H1 (cell line): ENCODE results near the gene TEX26. TPM values are rescaled to one million over a fixed set of nuclear protein-coding genes. Genes with fewer than 3 reads are reported as not detected.

Experiments
- CTCF ChIA-PET: fragments of 300-600 bp; sonication (Branson Sonifier 250); formaldehyde crosslinking; loops from one replicate; lab custom pipeline; 2021; ENCODE audit not compliant: partially characterized antibody; lab: Charles Lee
- POLR2A ChIA-PET: fragments of 300-600 bp; sonication (Branson Sonifier 250); formaldehyde crosslinking; loops from one replicate; lab custom pipeline; 2021; ENCODE audit warnings: inconsistent platforms; ENCODE audit not compliant: partially characterized antibody; lab: Charles Lee
- DNase-seq, 2 experiments: peaks; one replicate each; pipeline versions ENCODE4 v3.0.0 to v3.0.0-alpha.2; 2010 to 2022; ENCODE audit warnings: low spot score in 2 of 2, low read depth in 1 of 2, mixed read lengths in 1 of 2
- FAIRE-seq: peaks from 2 replicates; lab custom pipeline; 2011; peaks lifted over from hg19 to GRCh38; lab: Jason Lieb, UNC
- H2AFZ ChIP-seq: 2 replicates; pipeline ENCODE4 v1.8.1; 2012; ENCODE audit warnings: low read length, inconsistent platforms
- H2AK5ac ChIP-seq: 2 replicates; pipeline ENCODE4 v1.6.1; 2013; ENCODE audit warnings: low read depth, low read length
- H2BK120ac ChIP-seq: replicated peaks from 2 replicates; pipeline ENCODE3; 2013; ENCODE audit warnings: low read depth, low read length, inconsistent platforms
- H2BK12ac ChIP-seq: 2 replicates; pipeline ENCODE4 v1.6.1; 2013; ENCODE audit warnings: low read depth, low read length
- H2BK15ac ChIP-seq: 2 replicates; pipeline ENCODE4 v1.6.1; 2013; ENCODE audit warnings: low read length
- H2BK20ac ChIP-seq: 2 replicates; pipeline ENCODE4 v1.6.1; 2013; ENCODE audit warnings: low read length
- H2BK5ac ChIP-seq: 2 replicates; pipeline ENCODE4 v1.6.1; 2013; ENCODE audit warnings: low read depth, low read length
- H3K14ac ChIP-seq: 2 replicates; pipeline ENCODE4 v1.6.1; 2013; ENCODE audit warnings: inconsistent platforms; ENCODE audit not compliant: insufficient read length
- H3K18ac ChIP-seq: 2 replicates; pipeline ENCODE4 v1.6.1; 2013; ENCODE audit warnings: low read length; ENCODE audit errors: extremely low read depth
- H3K23ac ChIP-seq: 2 replicates; pipeline ENCODE4 v1.6.1; 2013; ENCODE audit warnings: inconsistent platforms; ENCODE audit not compliant: insufficient read length
- H3K23me2 ChIP-seq: 2 replicates; pipeline ENCODE4 v1.6.1; 2013; ENCODE audit warnings: low read depth, low read length
- H3K27ac ChIP-seq: 2 replicates; pipeline ENCODE4 v1.6.1; 2011; ENCODE audit warnings: low read depth, low read length, inconsistent platforms
- H3K27me3 ChIP-seq, 4 experiments: replicated peaks in 1 of 4; 1 replicate in 1 of 4; 2 replicates in 3 of 4; pipeline versions ENCODE4 v1.6.1 to v1.8.1; 2011 to 2013; ENCODE audit warnings: low read length in 3 of 4, mild to moderate bottlenecking in 3 of 4, inconsistent platforms in 2 of 4, mixed read lengths in 2 of 4, moderate library complexity in 1 of 4; ENCODE audit not compliant: control insufficient read depth in 3 of 4, insufficient read depth in 3 of 4; ENCODE audit errors: extremely low read depth in 1 of 4
- H3K36me3 ChIP-seq, 4 experiments: 2 replicates each; pipeline versions ENCODE4 v1.6.1 to v1.8.1; 2011 to 2013; ENCODE audit warnings: mild to moderate bottlenecking in 4 of 4, low read length in 3 of 4, moderate library complexity in 2 of 4, control low read depth in 1 of 4, inconsistent platforms in 1 of 4; ENCODE audit not compliant: insufficient read depth in 4 of 4, control insufficient read depth in 2 of 4
- H3K4ac ChIP-seq: replicated peaks from 2 replicates; pipeline ENCODE3; 2013; ENCODE audit warnings: low read length, low read depth, mixed read lengths, inconsistent platforms; ENCODE audit not compliant: insufficient read length
- H3K4me1 ChIP-seq, 4 experiments: replicated peaks in 1 of 4; 1 replicate in 1 of 4; 2 replicates in 3 of 4; pipeline versions ENCODE4 v1.6.1 to v1.8.1; 2011 to 2013; ENCODE audit warnings: low read length in 3 of 4, inconsistent platforms in 2 of 4, mixed read lengths in 1 of 4; ENCODE audit not compliant: insufficient read depth in 4 of 4, control insufficient read depth in 3 of 4
- H3K4me2 ChIP-seq, 2 experiments: 2 replicates each; pipeline versions ENCODE4 v1.6.1 to v1.8.1; 2011 to 2013; ENCODE audit warnings: low read depth in 2 of 2, low read length in 2 of 2, control low read depth in 1 of 2, inconsistent platforms in 1 of 2, mild to moderate bottlenecking in 1 of 2; ENCODE audit not compliant: insufficient read depth in 1 of 2
- H3K4me3 ChIP-seq, 4 experiments: fragments of 200-600, 300-600 bp in 1 of 4; sonication (generic), shearing (Covaris generic), sonication (Bioruptor Twin) in 1 of 4; 2 replicates each; pipeline versions ENCODE4 v1.5.1 to v1.8.1; 2011 to 2016; ENCODE audit warnings: low read length in 4 of 4, low read depth in 3 of 4, control low read depth in 2 of 4, inconsistent platforms in 2 of 4, mild to moderate bottlenecking in 2 of 4, mixed read lengths in 1 of 4, moderate library complexity in 1 of 4; ENCODE audit not compliant: insufficient read depth in 2 of 4; ENCODE audit errors: extremely low read depth in 1 of 4
- H3K56ac ChIP-seq: replicated peaks from 2 replicates; pipeline ENCODE3; 2013; ENCODE audit warnings: low read depth, mild to moderate bottlenecking, mixed read lengths, low read length, inconsistent platforms; ENCODE audit not compliant: insufficient read length
- H3K79me1 ChIP-seq: 2 replicates; pipeline ENCODE4 v1.6.1; 2013; ENCODE audit warnings: low read depth, low read length, control low read depth
- H3K79me2 ChIP-seq, 2 experiments: 2 replicates each; pipeline versions ENCODE4 v1.6.1 to v1.8.1; 2012 to 2013; ENCODE audit warnings: low read length in 2 of 2, mild to moderate bottlenecking in 2 of 2, inconsistent platforms in 1 of 2; ENCODE audit not compliant: insufficient read depth in 2 of 2, control insufficient read depth in 1 of 2
- H3K9ac ChIP-seq, 4 experiments: replicated peaks in 1 of 4; 1 replicate in 1 of 4; 2 replicates in 3 of 4; pipeline versions ENCODE4 v1.6.1 to v1.8.1; 2011 to 2013; ENCODE audit warnings: low read depth in 3 of 4, low read length in 3 of 4, control low read depth in 2 of 4, mild to moderate bottlenecking in 2 of 4, moderate library complexity in 2 of 4, inconsistent platforms in 1 of 4; ENCODE audit errors: extremely low read depth in 1 of 4
- H3K9me3 ChIP-seq, 2 experiments: 2 replicates each; pipeline versions ENCODE4 v1.6.1 to v1.8.1; 2012 to 2013; ENCODE audit warnings: mild to moderate bottlenecking in 2 of 2, moderate library complexity in 2 of 2, control low read depth in 1 of 2, inconsistent platforms in 1 of 2, low read depth in 1 of 2, low read length in 1 of 2, mixed read lengths in 1 of 2; ENCODE audit not compliant: insufficient read depth in 2 of 2
- H4K20me1 ChIP-seq, 2 experiments: replicated peaks in 1 of 2; 2 replicates each; pipeline versions ENCODE3 to v1.8.1; 2011 to 2013; ENCODE audit warnings: inconsistent platforms in 2 of 2, low read length in 2 of 2, mild to moderate bottlenecking in 1 of 2; ENCODE audit not compliant: insufficient read depth in 2 of 2, control insufficient read depth in 1 of 2
- H4K5ac ChIP-seq: 2 replicates; pipeline ENCODE4 v1.6.1; 2013; ENCODE audit warnings: low read length, low read depth, mixed read lengths, inconsistent platforms; ENCODE audit not compliant: insufficient read length
- H4K8ac ChIP-seq: 2 replicates; pipeline ENCODE4 v1.8.0; 2013; ENCODE audit warnings: mild to moderate bottlenecking, moderate library complexity, low read length, inconsistent platforms; ENCODE audit not compliant: insufficient read depth; ENCODE audit errors: extremely low read depth
- H4K91ac ChIP-seq: replicated peaks from 2 replicates; pipeline ENCODE3; 2013; ENCODE audit warnings: low read length, mixed read lengths, inconsistent platforms; ENCODE audit not compliant: insufficient read length
- EP300 ChIP-seq, 2 experiments: IDR thresholded peaks; 1 replicate in 1 of 2; 2 replicates in 1 of 2; pipeline ENCODE4 v1.6.1; 2011 to 2012; ENCODE audit warnings: low read depth in 2 of 2, low read length in 2 of 2, mild to moderate bottlenecking in 2 of 2, borderline replicate concordance in 1 of 2, inconsistent platforms in 1 of 2, moderate library complexity in 1 of 2
- JUN ChIP-seq: IDR thresholded peaks from 2 replicates; pipeline ENCODE4 v1.6.1; 2011; ENCODE audit warnings: low read depth, mild to moderate bottlenecking, improper control_type of control experiment, low read length
- NRF1 ChIP-seq: IDR thresholded peaks from 2 replicates; pipeline ENCODE4 v1.6.1; 2011; ENCODE audit warnings: mild to moderate bottlenecking, low read depth, low read length, improper control_type of control experiment
- POU5F1 ChIP-seq: IDR thresholded peaks from 2 replicates; pipeline ENCODE4 v1.6.1; 2011; ENCODE audit warnings: low read depth, mild to moderate bottlenecking, low read length, moderate library complexity
- WGBS, 2 experiments: shearing (Covaris generic) in 1 of 2; methylation state at CpG; one replicate each; pipeline versions ENCODE4 v1.1.6 to v1.1.7; 2013 to 2015; ENCODE audit warnings: low lambda C conversion rate in 2 of 2, mixed read lengths in 2 of 2, inconsistent platforms in 1 of 2, low coverage in 1 of 2, missing lambda C conversion rate in 1 of 2; ENCODE audit not compliant: insufficient replicate concordance in 2 of 2, insufficient coverage in 1 of 2, insufficient read length in 1 of 2; ENCODE audit errors: extremely low coverage in 1 of 2, missing lambda C conversion rate in 1 of 2; 5-methylcytosine and 5-hydroxymethylcytosine counted together
- polyA plus RNA-seq, 7 experiments: library from polyadenylated mRNA; depleted of rRNA in 3 of 7; stranded (reverse) in 5 of 7; unstranded in 2 of 7; fragments of >200 nt in 5 of 7; fragments of 200-250 nt in 2 of 7; gene quantifications; 1 replicate in 5 of 7; 2 replicates in 1 of 7; 4 replicates in 1 of 7; pipeline versions ENCODE4 v1.2.1 to v1.2.3, GENCODE V29; 2011 to 2013; ENCODE audit warnings: missing spikeins in 2 of 7, mixed read lengths in 2 of 7
- total RNA-seq: library from RNA; stranded (reverse); fragmentation: NEBNext Ultra II Directional; extraction: Animal tissue kit (Norgen Biotek cat#: 25700); gene quantifications from 2 replicates; pipeline ENCODE4 v1.2.1, GENCODE V29; 2021
- TF ChIP-seq, protein P1 (sequence below): IDR thresholded peaks from 2 replicates; pipeline ENCODE4 v1.6.1; 2011; ENCODE audit warnings: low read depth, mild to moderate bottlenecking, low read length; ENCODE audit not compliant: insufficient read depth

Gene TEX26
- total and polyA plus RNA-seq, 2 of the 8 experiments (the other 6 are each of a cell fraction or from before 2014, with no cell fraction given), result not detected

GRCh38 chr13:30982506-30982905 is 50.0 kb downstream of the TEX26 start:
- Histone ChIP-seq H3K18ac (no peak overlapping the region), H3K56ac (no peak overlapping the region), H4K5ac (no peak overlapping the region), H3K4me3 (no peak overlapping the region), H3K14ac (no peak overlapping the region), H3K27me3 (no peaks in the 10 kb centered on the region), H3K9ac (no peak overlapping the region), H4K20me1 (no peaks in the 10 kb centered on the region), H3K23ac (no peak overlapping the region), H4K8ac (no peak overlapping the region), H3K79me2 (no peaks in the 10 kb centered on the region), H4K91ac (no peak overlapping the region), H3K9me3 (no peaks in the 10 kb centered on the region), H2AFZ (no peak overlapping the region), H3K23me2 (no peaks in the 10 kb centered on the region), H2BK5ac (no peak overlapping the region), H3K4me2 (no peak overlapping the region), H2AK5ac (no peak overlapping the region; the same call in 1 of the 2 replicates), H3K79me1 (no peaks in the 10 kb centered on the region), H2BK12ac (no peak overlapping the region), H2BK15ac (no peak overlapping the region), H3K4ac (no peak overlapping the region), H2BK20ac (no peak overlapping the region), H3K4me1 (peaks cover 0 to 3% (median 0%) of the 10 kb centered on the region in 4 experiments; a peak in 1 of 7 replicates), H2BK120ac (no peak overlapping the region), H3K36me3 (no peaks in the 10 kb centered on the region), H3K27ac (no peak overlapping the region)
- ChIA-PET CTCF (interaction anchor here (0.7 to 1.8 kb wide), 3 partner anchors 11 to 67 kb away, joined by 3 to 4 read pairs (median 4); no protein-coding TSS in a partner anchor), POLR2A (no interaction called here)
- no peak for FAIRE-seq
- 94% methylated on average over 3 of the region's 3 CpGs; no CpG with 5 or more reads in 1 of the 2 experiments for WGBS, 2 experiments
- DNase-seq, result no peak
- TF ChIP-seq NRF1 (no peak), POU5F1 (no peak), EP300 (IDR thresholded peaks at IDR 0.05; ENCODE audit: borderline replicate concordance in 1 of 2, low read depth in 2 of 2, low read length in 2 of 2) (no peak), JUN (no peak)
- TF ChIP-seq, protein P1, sequence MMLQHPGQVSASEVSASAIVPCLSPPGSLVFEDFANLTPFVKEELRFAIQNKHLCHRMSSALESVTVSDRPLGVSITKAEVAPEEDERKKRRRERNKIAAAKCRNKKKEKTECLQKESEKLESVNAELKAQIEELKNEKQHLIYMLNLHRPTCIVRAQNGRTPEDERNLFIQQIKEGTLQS, result no peak
